Tibial nerve (tissue), 4 donors: Measurements from ENCODE around the gene ZP1.

Source experiments
- EP300 ChIP-seq, 2 donors: sonication (generic); formaldehyde crosslinking; IDR thresholded peaks; one replicate each; pipeline ENCODE4 v1.6.1; 2017; ENCODE audit warnings: antibody characterized with exemption in 2 of 2, mild to moderate bottlenecking in 1 of 2
- POLR2A ChIP-seq, 2 donors: fragments of 450-650 bp; IDR thresholded peaks; one replicate each; pipeline ENCODE4 v1.6.1; 2017; ENCODE audit warnings: antibody characterized with exemption in 2 of 2, mild to moderate bottlenecking in 2 of 2, moderate library complexity in 2 of 2
- TF ChIP-seq, protein P1 (sequence below), 5 experiments: fragments of 200-600 bp in 3 of 5; fragments of 450-650 bp in 2 of 5; sonication (generic) in 3 of 5; IDR thresholded peaks; one replicate each; pipeline ENCODE4 v1.5.1; 2016 to 2019; ENCODE audit warnings: antibody characterized with exemption in 5 of 5, mild to moderate bottlenecking in 3 of 5, moderate library complexity in 2 of 5

DNA sequence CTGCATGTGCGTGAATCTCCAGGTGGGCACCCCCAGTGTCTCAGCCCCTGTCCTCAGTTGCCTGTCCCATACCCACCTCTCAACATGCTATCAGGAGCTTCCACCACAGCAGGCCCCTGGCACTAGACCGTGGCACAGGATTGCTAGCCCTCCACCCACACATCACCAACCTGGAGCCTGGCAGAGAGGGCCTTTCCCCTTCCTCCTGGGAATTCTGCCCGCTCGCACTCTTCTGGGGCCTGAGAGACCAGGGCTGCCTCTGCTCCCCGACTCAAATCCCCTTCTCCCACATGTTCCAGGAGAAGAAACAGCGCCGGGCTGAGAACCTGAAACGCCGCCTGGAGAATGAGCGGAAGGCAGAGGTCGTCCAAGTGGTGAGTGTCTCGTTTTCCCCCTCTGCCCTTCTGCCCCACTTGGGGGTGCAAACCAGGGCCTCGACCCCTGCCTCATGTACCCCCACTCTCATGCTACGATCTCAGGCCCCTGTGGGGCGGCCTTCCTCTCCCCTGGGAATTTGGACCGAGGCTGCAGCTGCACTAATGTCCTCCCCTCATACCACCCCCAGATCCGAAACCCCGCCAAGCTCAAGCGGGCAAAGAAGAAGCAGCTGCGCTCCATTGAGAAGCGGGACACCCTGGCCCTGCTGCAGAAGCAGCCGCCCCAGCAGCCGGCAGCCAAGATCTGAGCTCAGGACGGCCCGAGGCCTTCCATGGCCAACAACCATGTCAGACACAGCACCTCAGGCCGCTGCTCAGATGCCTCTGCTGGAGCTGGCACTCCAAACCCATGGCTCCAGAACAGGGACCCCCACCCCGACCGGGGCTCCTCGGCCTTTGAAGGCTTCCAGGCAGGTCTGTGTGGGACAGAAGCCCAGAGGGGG lies 17.5 kb upstream of the ZP1 start:
- TF ChIP-seq, protein P1, sequence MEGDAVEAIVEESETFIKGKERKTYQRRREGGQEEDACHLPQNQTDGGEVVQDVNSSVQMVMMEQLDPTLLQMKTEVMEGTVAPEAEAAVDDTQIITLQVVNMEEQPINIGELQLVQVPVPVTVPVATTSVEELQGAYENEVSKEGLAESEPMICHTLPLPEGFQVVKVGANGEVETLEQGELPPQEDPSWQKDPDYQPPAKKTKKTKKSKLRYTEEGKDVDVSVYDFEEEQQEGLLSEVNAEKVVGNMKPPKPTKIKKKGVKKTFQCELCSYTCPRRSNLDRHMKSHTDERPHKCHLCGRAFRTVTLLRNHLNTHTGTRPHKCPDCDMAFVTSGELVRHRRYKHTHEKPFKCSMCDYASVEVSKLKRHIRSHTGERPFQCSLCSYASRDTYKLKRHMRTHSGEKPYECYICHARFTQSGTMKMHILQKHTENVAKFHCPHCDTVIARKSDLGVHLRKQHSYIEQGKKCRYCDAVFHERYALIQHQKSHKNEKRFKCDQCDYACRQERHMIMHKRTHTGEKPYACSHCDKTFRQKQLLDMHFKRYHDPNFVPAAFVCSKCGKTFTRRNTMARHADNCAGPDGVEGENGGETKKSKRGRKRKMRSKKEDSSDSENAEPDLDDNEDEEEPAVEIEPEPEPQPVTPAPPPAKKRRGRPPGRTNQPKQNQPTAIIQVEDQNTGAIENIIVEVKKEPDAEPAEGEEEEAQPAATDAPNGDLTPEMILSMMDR (IDR thresholded peaks at IDR 0.05), result no peak
- no peak for TF ChIP-seq POLR2A (IDR thresholded peaks at IDR 0.05)
- TF ChIP-seq EP300 (IDR thresholded peaks at IDR 0.05), result no peak
